Measurements from ENCODE around the gene PELI2. TPM values are rescaled to one million over a fixed set of nuclear protein-coding genes. Genes with fewer than 3 reads are reported as not detected.

The PELI2 gene
- total RNA-seq, 1 donor from 2014 or later: 7.8 TPM

GRCh38 chr14:56094076-56094475, 24.1 kb upstream of the PELI2 start:
- Histone ChIP-seq H3K27ac (ENCODE audit: low read depth, low read length) (no peak overlapping the region), H3K4me3 (ENCODE audit: low read length in 3 of 3) (no peak overlapping the region), H3K9me3 (ENCODE audit: control insufficient read depth in 3 of 3, low read length in 3 of 3) (no peaks in the 10 kb centered on the region), H3K4me1 (ENCODE audit: control insufficient read depth in 3 of 3, insufficient read depth in 3 of 3, low read length in 3 of 3) (no peaks in the 10 kb centered on the region), H3K9ac (ENCODE audit: low read depth in 1 of 3, low read length in 3 of 3) (no peak overlapping the region), H3K27me3 (ENCODE audit: control insufficient read depth in 3 of 3, insufficient read depth in 3 of 3, low read length in 3 of 3) (peaks cover 0 to 5% (median 0%) of the 10 kb centered on the region in 3 donors), H3K36me3 (ENCODE audit: control insufficient read depth in 3 of 3, insufficient read depth in 3 of 3, low read length in 3 of 3) (no peaks in the 10 kb centered on the region)

GRCh38 chr14:56098021-56098420, 20.2 kb upstream of the PELI2 start:
- H3K36me3 ChIP-seq (ENCODE audit: control insufficient read depth in 3 of 3, insufficient read depth in 3 of 3, low read length in 3 of 3): no peaks in the 10 kb centered on the region
- no peak overlapping the region for H3K4me3 ChIP-seq (ENCODE audit: low read length in 3 of 3)
- no peaks in the 10 kb centered on the region for H3K4me1 ChIP-seq (ENCODE audit: control insufficient read depth in 3 of 3, insufficient read depth in 3 of 3, low read length in 3 of 3)
- no peak overlapping the region for H3K27ac ChIP-seq (ENCODE audit: low read depth, low read length)
- no peaks in the 10 kb centered on the region for H3K9me3 ChIP-seq (ENCODE audit: control insufficient read depth in 3 of 3, low read length in 3 of 3)
- peaks cover 0 to 5% (median 0%) of the 10 kb centered on the region in 3 donors for H3K27me3 ChIP-seq (ENCODE audit: control insufficient read depth in 3 of 3, insufficient read depth in 3 of 3, low read length in 3 of 3)
- H3K9ac ChIP-seq (ENCODE audit: low read depth in 1 of 3, low read length in 3 of 3): no peak overlapping the region

GRCh38 chr14:56099081-56099797, 19.0 kb upstream of the PELI2 start:
- Histone ChIP-seq H3K9ac (ENCODE audit: low read depth in 1 of 3, low read length in 3 of 3) (no peak overlapping the region), H3K27ac (ENCODE audit: low read depth, low read length) (no peak overlapping the region), H3K9me3 (ENCODE audit: control insufficient read depth in 3 of 3, low read length in 3 of 3) (no peaks in the 10 kb centered on the region), H3K36me3 (ENCODE audit: control insufficient read depth in 3 of 3, insufficient read depth in 3 of 3, low read length in 3 of 3) (no peaks in the 10 kb centered on the region), H3K4me3 (ENCODE audit: low read length in 3 of 3) (no peak overlapping the region), H3K27me3 (ENCODE audit: control insufficient read depth in 3 of 3, insufficient read depth in 3 of 3, low read length in 3 of 3) (peaks cover 0 to 5% (median 0%) of the 10 kb centered on the region in 3 donors), H3K4me1 (ENCODE audit: control insufficient read depth in 3 of 3, insufficient read depth in 3 of 3, low read length in 3 of 3) (no peaks in the 10 kb centered on the region)

GRCh38 chr14:56100556-56100955, 17.7 kb upstream of the PELI2 start:
- H3K9ac ChIP-seq (ENCODE audit: low read depth in 1 of 3, low read length in 3 of 3): no peak overlapping the region
- H3K4me3 ChIP-seq (ENCODE audit: low read length in 3 of 3): no peak overlapping the region
- no peak overlapping the region for H3K27ac ChIP-seq (ENCODE audit: low read depth, low read length)
- H3K9me3 ChIP-seq (ENCODE audit: control insufficient read depth in 3 of 3, low read length in 3 of 3): no peaks in the 10 kb centered on the region
- no peaks in the 10 kb centered on the region for H3K4me1 ChIP-seq (ENCODE audit: control insufficient read depth in 3 of 3, insufficient read depth in 3 of 3, low read length in 3 of 3)
- H3K36me3 ChIP-seq (ENCODE audit: control insufficient read depth in 3 of 3, insufficient read depth in 3 of 3, low read length in 3 of 3): no peaks in the 10 kb centered on the region
- H3K27me3 ChIP-seq (ENCODE audit: control insufficient read depth in 3 of 3, insufficient read depth in 3 of 3, low read length in 3 of 3): peaks cover 0 to 5% (median 0%) of the 10 kb centered on the region in 3 donors

- Histone ChIP-seq H3K4me3 (ENCODE audit: low read length in 3 of 3) (no peak overlapping the region), H3K36me3 (ENCODE audit: control insufficient read depth in 3 of 3, insufficient read depth in 3 of 3, low read length in 3 of 3) (no peaks in the 10 kb centered on the region), H3K27me3 (ENCODE audit: control insufficient read depth in 3 of 3, insufficient read depth in 3 of 3, low read length in 3 of 3) (peaks cover 0 to 3% (median 0%) of the 10 kb centered on the region in 3 donors), H3K27ac (ENCODE audit: low read depth, low read length) (no peak overlapping the region), H3K9me3 (ENCODE audit: control insufficient read depth in 3 of 3, low read length in 3 of 3) (no peaks in the 10 kb centered on the region), H3K9ac (ENCODE audit: low read depth in 1 of 3, low read length in 3 of 3) (no peak overlapping the region), H3K4me1 (ENCODE audit: control insufficient read depth in 3 of 3, insufficient read depth in 3 of 3, low read length in 3 of 3) (no peaks in the 10 kb centered on the region)
These were observed 15.3 kb upstream of the PELI2 start for GRCh38 chr14:56102941-56103340.

GRCh38 chr14:56107615-56108014, 10.6 kb upstream of the PELI2 start:
- Histone ChIP-seq H3K27ac (ENCODE audit: low read depth, low read length) (no peak overlapping the region), H3K4me3 (ENCODE audit: low read length in 3 of 3) (no peak overlapping the region), H3K27me3 (ENCODE audit: control insufficient read depth in 3 of 3, insufficient read depth in 3 of 3, low read length in 3 of 3) (no peaks in the 10 kb centered on the region), H3K9ac (ENCODE audit: low read depth in 1 of 3, low read length in 3 of 3) (no peak overlapping the region), H3K36me3 (ENCODE audit: control insufficient read depth in 3 of 3, insufficient read depth in 3 of 3, low read length in 3 of 3) (no peaks in the 10 kb centered on the region), H3K9me3 (ENCODE audit: control insufficient read depth in 3 of 3, low read length in 3 of 3) (no peaks in the 10 kb centered on the region), H3K4me1 (ENCODE audit: control insufficient read depth in 3 of 3, insufficient read depth in 3 of 3, low read length in 3 of 3) (no peaks in the 10 kb centered on the region)

- no peak overlapping the region for H3K4me3 ChIP-seq (ENCODE audit: low read length in 3 of 3)
- H3K27ac ChIP-seq (ENCODE audit: low read depth, low read length): no peak overlapping the region
- no peaks in the 10 kb centered on the region for H3K36me3 ChIP-seq (ENCODE audit: control insufficient read depth in 3 of 3, insufficient read depth in 3 of 3, low read length in 3 of 3)
- H3K9ac ChIP-seq (ENCODE audit: low read depth in 1 of 3, low read length in 3 of 3): no peak overlapping the region
- H3K4me1 ChIP-seq (ENCODE audit: control insufficient read depth in 3 of 3, insufficient read depth in 3 of 3, low read length in 3 of 3): no peaks in the 10 kb centered on the region
- H3K27me3 ChIP-seq (ENCODE audit: control insufficient read depth in 3 of 3, insufficient read depth in 3 of 3, low read length in 3 of 3): no peaks in the 10 kb centered on the region
- no peaks in the 10 kb centered on the region for H3K9me3 ChIP-seq (ENCODE audit: control insufficient read depth in 3 of 3, low read length in 3 of 3)
These were observed 10.2 kb upstream of the PELI2 start for GRCh38 chr14:56108057-56108456.

GRCh38 chr14:56112781-56113180, 5.4 kb upstream of the PELI2 start:
- Histone ChIP-seq H3K4me3 (ENCODE audit: low read length in 3 of 3) (no peak overlapping the region), H3K36me3 (ENCODE audit: control insufficient read depth in 3 of 3, insufficient read depth in 3 of 3, low read length in 3 of 3) (no peaks in the 10 kb centered on the region), H3K27me3 (ENCODE audit: control insufficient read depth in 3 of 3, insufficient read depth in 3 of 3, low read length in 3 of 3) (no peaks in the 10 kb centered on the region), H3K4me1 (ENCODE audit: control insufficient read depth in 3 of 3, insufficient read depth in 3 of 3, low read length in 3 of 3) (no peaks in the 10 kb centered on the region), H3K9ac (ENCODE audit: low read depth in 1 of 3, low read length in 3 of 3) (no peak overlapping the region), H3K9me3 (ENCODE audit: control insufficient read depth in 3 of 3, low read length in 3 of 3) (no peaks in the 10 kb centered on the region), H3K27ac (ENCODE audit: low read depth, low read length) (no peak overlapping the region)

GRCh38 chr14:56115334-56115870, 2.8 kb upstream of the PELI2 start:
- Histone ChIP-seq H3K27ac (ENCODE audit: low read depth, low read length) (no peak overlapping the region), H3K4me3 (ENCODE audit: low read length in 3 of 3) (no peak overlapping the region), H3K9me3 (ENCODE audit: control insufficient read depth in 3 of 3, low read length in 3 of 3) (no peaks in the 10 kb centered on the region), H3K36me3 (ENCODE audit: control insufficient read depth in 3 of 3, insufficient read depth in 3 of 3, low read length in 3 of 3) (no peaks in the 10 kb centered on the region), H3K27me3 (ENCODE audit: control insufficient read depth in 3 of 3, insufficient read depth in 3 of 3, low read length in 3 of 3) (no peaks in the 10 kb centered on the region), H3K4me1 (ENCODE audit: control insufficient read depth in 3 of 3, insufficient read depth in 3 of 3, low read length in 3 of 3) (peaks cover 0 to 6% (median 2%) of the 10 kb centered on the region in 3 donors), H3K9ac (ENCODE audit: low read depth in 1 of 3, low read length in 3 of 3) (no peak overlapping the region)

- Histone ChIP-seq H3K4me1 (ENCODE audit: control insufficient read depth in 3 of 3, insufficient read depth in 3 of 3, low read length in 3 of 3) (peaks cover 0 to 6% (median 2%) of the 10 kb centered on the region in 3 donors), H3K9ac (ENCODE audit: low read depth in 1 of 3, low read length in 3 of 3) (no peak overlapping the region), H3K36me3 (ENCODE audit: control insufficient read depth in 3 of 3, insufficient read depth in 3 of 3, low read length in 3 of 3) (no peaks in the 10 kb centered on the region)
These were observed 2.0 kb upstream of the PELI2 start for GRCh38 chr14:56115976-56116893.

More at GRCh38 chr14:56115976-56116893, 2.0 kb upstream of the PELI2 start:
- no peak overlapping the region for H3K27ac ChIP-seq (ENCODE audit: low read depth, low read length)
- no peak overlapping the region for H3K4me3 ChIP-seq (ENCODE audit: low read length in 3 of 3)
- H3K27me3 ChIP-seq (ENCODE audit: control insufficient read depth in 3 of 3, insufficient read depth in 3 of 3, low read length in 3 of 3): no peaks in the 10 kb centered on the region
- H3K9me3 ChIP-seq (ENCODE audit: control insufficient read depth in 3 of 3, low read length in 3 of 3): no peaks in the 10 kb centered on the region

All from skeletal muscle tissue (tissue), 4 donors.